PFSK-1 (cell line): Measurements from ENCODE around the gene TCF4.

Experiments
- POLR2AphosphoS5 ChIP-seq: IDR thresholded peaks from 2 replicates; pipeline ENCODE4 v1.6.1; 2012; ENCODE audit warnings: low read depth, mild to moderate bottlenecking, control low read depth, low read length, moderate library complexity
- REST ChIP-seq, 2 experiments: IDR thresholded peaks; 2 replicates each; pipeline versions ENCODE4 v1.6.1 to v1.8.0; 2011 to 2012; ENCODE audit warnings: low read depth in 2 of 2, low read length in 2 of 2, control low read depth in 1 of 2, inconsistent platforms in 1 of 2, mild to moderate bottlenecking in 1 of 2, moderate library complexity in 1 of 2; ENCODE audit not compliant: insufficient read depth in 1 of 2
- TAF1 ChIP-seq: IDR thresholded peaks from 2 replicates; pipeline ENCODE4 v1.6.1; 2012; ENCODE audit warnings: low read length, control low read depth, borderline replicate concordance; ENCODE audit not compliant: insufficient read depth

- no peak for TF ChIP-seq POLR2AphosphoS5
- no peak for TF ChIP-seq TAF1
- TF ChIP-seq REST (IDR thresholded peaks at IDR 0.05; ENCODE audit: insufficient read depth in 1 of 2, low read depth in 2 of 2, low read length in 2 of 2) = no peak
Observed at GRCh38 chr18:55483266-55483871, 104.6 kb downstream of the TCF4 start.
